ENCODE results near the gene PRKCQ. TPM values are rescaled to one million over a fixed set of nuclear protein-coding genes. Genes with fewer than 3 reads are reported as not detected.

The PRKCQ gene
- total and polyA plus RNA-seq, 2 of the 4 experiments (the other 2 are of a cell fraction), result under 0.01 to 0.03 TPM

GRCh38 chr10:6602700-6603084 is 22.6 kb upstream of the PRKCQ start (continued):
- TF ChIP-seq, protein P1, sequence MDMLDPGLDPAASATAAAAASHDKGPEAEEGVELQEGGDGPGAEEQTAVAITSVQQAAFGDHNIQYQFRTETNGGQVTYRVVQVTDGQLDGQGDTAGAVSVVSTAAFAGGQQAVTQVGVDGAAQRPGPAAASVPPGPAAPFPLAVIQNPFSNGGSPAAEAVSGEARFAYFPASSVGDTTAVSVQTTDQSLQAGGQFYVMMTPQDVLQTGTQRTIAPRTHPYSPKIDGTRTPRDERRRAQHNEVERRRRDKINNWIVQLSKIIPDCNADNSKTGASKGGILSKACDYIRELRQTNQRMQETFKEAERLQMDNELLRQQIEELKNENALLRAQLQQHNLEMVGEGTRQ (IDR thresholded peaks at IDR 0.05; ENCODE audit: low read depth, low read length), result no peak
- TF ChIP-seq, protein P2, sequence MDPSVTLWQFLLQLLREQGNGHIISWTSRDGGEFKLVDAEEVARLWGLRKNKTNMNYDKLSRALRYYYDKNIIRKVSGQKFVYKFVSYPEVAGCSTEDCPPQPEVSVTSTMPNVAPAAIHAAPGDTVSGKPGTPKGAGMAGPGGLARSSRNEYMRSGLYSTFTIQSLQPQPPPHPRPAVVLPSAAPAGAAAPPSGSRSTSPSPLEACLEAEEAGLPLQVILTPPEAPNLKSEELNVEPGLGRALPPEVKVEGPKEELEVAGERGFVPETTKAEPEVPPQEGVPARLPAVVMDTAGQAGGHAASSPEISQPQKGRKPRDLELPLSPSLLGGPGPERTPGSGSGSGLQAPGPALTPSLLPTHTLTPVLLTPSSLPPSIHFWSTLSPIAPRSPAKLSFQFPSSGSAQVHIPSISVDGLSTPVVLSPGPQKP (IDR thresholded peaks at IDR 0.05; ENCODE audit: borderline replicate concordance, low read depth, low read length), result no peak

DNA sequence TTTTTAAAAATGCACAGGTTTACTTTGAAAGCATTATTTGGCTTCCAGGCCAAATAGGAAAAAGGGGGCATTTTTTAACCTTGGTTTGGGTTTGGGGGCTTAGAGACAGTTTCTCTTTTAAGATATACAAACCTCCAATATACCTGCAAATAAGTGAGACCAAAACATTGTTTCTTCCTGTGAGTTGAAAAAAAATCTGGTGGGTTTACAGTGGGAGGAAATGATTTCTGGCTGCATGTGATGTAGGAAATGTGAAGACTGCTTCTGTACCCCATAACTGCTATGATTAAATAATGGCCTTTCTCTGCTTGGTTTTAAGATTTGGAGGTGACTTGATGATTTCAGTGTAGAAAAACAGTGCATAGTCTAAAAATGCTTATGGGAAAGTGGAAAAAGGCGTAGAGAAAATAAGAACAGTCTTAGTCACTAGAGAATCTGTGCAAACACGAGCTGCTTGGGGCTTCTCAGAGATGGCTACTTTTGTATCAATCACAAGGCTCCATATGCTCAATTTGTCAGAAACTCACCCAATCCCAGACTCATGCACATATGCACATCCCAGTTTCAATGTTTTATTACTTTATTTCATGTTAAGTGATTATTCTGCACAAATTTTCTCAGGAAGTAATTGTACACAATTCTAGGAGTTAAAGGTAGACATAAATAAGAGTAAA is 22.1 kb upstream of the PRKCQ start:
- H3K4me2 ChIP-seq (ENCODE audit: low read depth, low read length), result no peak overlapping the region
- in situ Hi-C loops (cut with MboI; ENCODE audit: low sequenced_read_pairs), result no loop called here
- ATAC-seq (ENCODE audit: low read depth), result no peak
- TF ChIP-seq CHD1 (IDR thresholded peaks at IDR 0.05; ENCODE audit: low read depth, low read length), result no peak
- TF ChIP-seq NFE2L2 (IDR thresholded peaks at IDR 0.05; ENCODE audit: low read depth, low read length), result no peak
- no peak for TF ChIP-seq RFX5 (IDR thresholded peaks at IDR 0.05; ENCODE audit: low read depth, low read length)
- no peak for TF ChIP-seq CTCF (conservative IDR thresholded peaks at IDR 0.05; ENCODE audit: low read depth, low read length)
- no peak for TF ChIP-seq POLR2A (IDR thresholded peaks at IDR 0.05; ENCODE audit: low read depth, low read length)
- TF ChIP-seq BHLHE40 (IDR thresholded peaks at IDR 0.05; ENCODE audit: low read depth, low read length), result no peak
- no peak for TF ChIP-seq RAD21 (IDR thresholded peaks at IDR 0.05; ENCODE audit: low read length)
- no peak for TF ChIP-seq MAFK (IDR thresholded peaks at IDR 0.05; ENCODE audit: low read depth, low read length)
- TF ChIP-seq MXI1 (IDR thresholded peaks at IDR 0.05; ENCODE audit: borderline replicate concordance, low read depth, low read length), result no peak
- TF ChIP-seq, protein P2 (IDR thresholded peaks at IDR 0.05; ENCODE audit: borderline replicate concordance, low read depth, low read length), result no peak

More for the DNA sequence above, 22.1 kb upstream of the PRKCQ start:
- Histone ChIP-seq H3K27ac (ENCODE audit: insufficient read depth, low read length) (no peak overlapping the region), H3K56ac (ENCODE audit: extremely low read depth, insufficient read depth, low read length) (no peak overlapping the region), H3K9me3 (ENCODE audit: control insufficient read depth, insufficient read depth, low read length) (no peaks in the 10 kb centered on the region), H2BK20ac (ENCODE audit: low read depth, low read length) (no peak overlapping the region), H3K18ac (ENCODE audit: low read depth, low read length) (no peak overlapping the region), H2AFZ (replicated peaks; ENCODE audit: low read length, poor library complexity) (no peak overlapping the region), H2BK5ac (ENCODE audit: low read depth, low read length, poor library complexity, severe bottlenecking) (no peak overlapping the region), H3K4me3 (ENCODE audit: insufficient read depth, low read depth, low read length) (no peak overlapping the region), H3K79me1 (ENCODE audit: low read depth in 1 of 2, low read length in 2 of 2) (no peaks in the 10 kb centered on the region), H3K36me3 (ENCODE audit: control insufficient read depth, insufficient read depth, low read length) (no peaks in the 10 kb centered on the region), H4K20me1 (ENCODE audit: insufficient read depth, low read length) (no peaks in the 10 kb centered on the region), H3K23ac (ENCODE audit: low read depth, low read length) (no peak overlapping the region), H4K5ac (ENCODE audit: low read depth, low read length) (no peak overlapping the region), H3K4ac (ENCODE audit: low read depth, low read length) (no peak overlapping the region), H4K91ac (ENCODE audit: insufficient read depth, low read depth, low read length) (no peak overlapping the region), H4K8ac (ENCODE audit: low read depth in 2 of 2, low read length in 2 of 2) (no peak overlapping the region), H2AK5ac (ENCODE audit: low read depth, low read length) (no peak overlapping the region), H2AK9ac (replicated peaks; ENCODE audit: low read depth, low read length, poor library complexity) (no peak overlapping the region), H3K14ac (replicated peaks; ENCODE audit: low read depth, low read length) (no peak overlapping the region), H2BK120ac (ENCODE audit: low read depth, low read length) (no peak overlapping the region), H3K9ac (ENCODE audit: low read depth, low read length) (no peak overlapping the region), H3K9me1 (ENCODE audit: insufficient read depth, low read length) (no peaks in the 10 kb centered on the region), H2BK15ac (ENCODE audit: low read depth, low read length) (no peak overlapping the region), H3K4me1 (ENCODE audit: control insufficient read depth, insufficient read depth, low read length) (no peaks in the 10 kb centered on the region), H3K27me3 (ENCODE audit: control insufficient read depth, insufficient read depth, low read length) (no peaks in the 10 kb centered on the region)
- DNase-seq, result no peak
- dilution Hi-C loops (cut with HindIII; ENCODE audit: low sequenced_read_pairs, unreplicated experiment) (no loop called here), intact Hi-C loops (cut with micrococcal nuclease) (no loop called here)
- POLR2A ChIA-PET (ENCODE audit: unreplicated experiment), result no interaction called here
- no CpG with 5 or more reads among the region's 2 CpGs for WGBS, 2 experiments (ENCODE audit: extremely low coverage in 2 of 2, insufficient read length in 1 of 2)
- BruUV-seq (replicated peaks), result no TSS peak
- CTCF ChIA-PET, result interaction anchor here (0.6 kb wide), 1 partner anchor 58 kb away, joined by 3 read pairs; no protein-coding TSS in a partner anchor
